Liver (tissue), 9 donors: ENCODE results near the gene UBE2S. TPM values are rescaled to one million over a fixed set of nuclear protein-coding genes. Genes with fewer than 3 reads are reported as not detected.

Experiments
- DNase-seq: peaks from one replicate; pipeline ENCODE4 v3.0.0-alpha.2; 2017; ENCODE audit warnings: low spot score
- H3K27ac ChIP-seq, 2 donors: one replicate each; pipeline ENCODE4 v1.7.0; 2013; ENCODE audit warnings: inconsistent platforms in 2 of 2, low read length in 2 of 2, control low read depth in 1 of 2, low read depth in 1 of 2, mild to moderate bottlenecking in 1 of 2
- H3K27me3 ChIP-seq, 4 donors: one replicate each; pipeline versions ENCODE4 v1.6.1 to v1.7.0; 2013; ENCODE audit warnings: low read length in 3 of 4, inconsistent platforms in 1 of 4, mild to moderate bottlenecking in 1 of 4, moderate library complexity in 1 of 4; ENCODE audit not compliant: control insufficient read depth in 4 of 4, insufficient read depth in 4 of 4
- H3K36me3 ChIP-seq, 4 donors: one replicate each; pipeline versions ENCODE4 v1.6.1 to v1.7.0; 2013; ENCODE audit warnings: low read length in 3 of 4, mild to moderate bottlenecking in 3 of 4, low read depth in 1 of 4, moderate library complexity in 1 of 4; ENCODE audit not compliant: control insufficient read depth in 4 of 4, insufficient read depth in 3 of 4
- H3K4me1 ChIP-seq, 4 donors: one replicate each; pipeline versions ENCODE4 v1.6.1 to v1.7.0; 2013; ENCODE audit warnings: low read length in 3 of 4, mild to moderate bottlenecking in 3 of 4, moderate library complexity in 1 of 4; ENCODE audit not compliant: control insufficient read depth in 4 of 4, insufficient read depth in 4 of 4
- H3K4me3 ChIP-seq, 3 donors: one replicate each; pipeline versions ENCODE4 v1.6.1 to v1.7.0; 2013; ENCODE audit warnings: low read length in 3 of 3, control low read depth in 1 of 3, low read depth in 1 of 3, mild to moderate bottlenecking in 1 of 3
- H3K9ac ChIP-seq, 2 donors: one replicate each; pipeline ENCODE4 v1.7.0; 2013; ENCODE audit warnings: low read length in 2 of 2, mild to moderate bottlenecking in 2 of 2, moderate library complexity in 2 of 2, control low read depth in 1 of 2, low read depth in 1 of 2
- H3K9me3 ChIP-seq, 4 donors: one replicate each; pipeline versions ENCODE4 v1.6.1 to v1.7.0; 2013; ENCODE audit warnings: low read length in 3 of 4; ENCODE audit not compliant: control insufficient read depth in 4 of 4
- ATF3 ChIP-seq: IDR thresholded peaks from 2 replicates; pipeline ENCODE4 v1.6.1; 2016; ENCODE audit warnings: antibody characterized with exemption
- EGR1 ChIP-seq, 2 donors: IDR thresholded peaks; 2 replicates each; pipeline ENCODE4 v1.6.1; 2016 to 2018; ENCODE audit warnings: antibody characterized with exemption in 2 of 2, low read depth in 2 of 2
- FOXA1 ChIP-seq: IDR thresholded peaks from 2 replicates; pipeline ENCODE4 v1.6.1; 2016; ENCODE audit warnings: antibody characterized with exemption
- FOXA2 ChIP-seq: IDR thresholded peaks from 2 replicates; pipeline ENCODE4 v1.6.1; 2016; ENCODE audit warnings: antibody characterized with exemption
- GABPA ChIP-seq, 2 donors: IDR thresholded peaks in 1 of 2; conservative IDR thresholded peaks in 1 of 2; 2 replicates each; pipeline ENCODE4 v1.6.1; 2016; ENCODE audit warnings: antibody characterized with exemption in 2 of 2, mild to moderate bottlenecking in 1 of 2, moderate library complexity in 1 of 2
- HNF4A ChIP-seq, 2 donors: conservative IDR thresholded peaks; 2 replicates each; pipeline ENCODE4 v1.6.1; 2016; ENCODE audit warnings: antibody characterized with exemption in 2 of 2, mild to moderate bottlenecking in 2 of 2
- HNF4G ChIP-seq: IDR thresholded peaks from 2 replicates; pipeline ENCODE4 v1.6.1; 2016; ENCODE audit warnings: antibody characterized with exemption
- JUND ChIP-seq, 2 donors: IDR thresholded peaks; 2 replicates each; pipeline ENCODE4 v1.6.1; 2016; ENCODE audit warnings: antibody characterized with exemption in 2 of 2
- RAD21 ChIP-seq, 2 donors: IDR thresholded peaks; 2 replicates each; pipeline ENCODE4 v1.6.1; 2016; ENCODE audit warnings: antibody characterized with exemption in 2 of 2, mild to moderate bottlenecking in 2 of 2
- REST ChIP-seq: IDR thresholded peaks from 2 replicates; pipeline ENCODE4 v1.6.1; 2016; ENCODE audit warnings: antibody characterized with exemption, mild to moderate bottlenecking
- RXRA ChIP-seq, 2 donors: IDR thresholded peaks; 2 replicates each; pipeline ENCODE4 v1.6.1; 2017 to 2018; ENCODE audit warnings: antibody characterized with exemption in 2 of 2, mild to moderate bottlenecking in 1 of 2
- SP1 ChIP-seq: IDR thresholded peaks from 2 replicates; pipeline ENCODE4 v1.6.1; 2018; ENCODE audit warnings: antibody characterized with exemption, mild to moderate bottlenecking
- TAF1 ChIP-seq: conservative IDR thresholded peaks from 2 replicates; pipeline ENCODE4 v1.6.1; 2016; ENCODE audit warnings: antibody characterized with exemption, mild to moderate bottlenecking
- YY1 ChIP-seq: IDR thresholded peaks from 2 replicates; pipeline ENCODE4 v1.6.1; 2016; ENCODE audit warnings: antibody characterized with exemption, mild to moderate bottlenecking
- WGBS: extraction: QIAGEN DNeasy Blood & Tissue Kit; methylation state at CpG from one replicate; pipeline ENCODE4 v1.1.7; 2013; 5-methylcytosine and 5-hydroxymethylcytosine counted together
- polyA plus RNA-seq, 2 donors: library from polyadenylated mRNA; stranded (reverse) in 1 of 2; unstranded in 1 of 2; fragments of 200-250 nt in 1 of 2; fragments of >200 nt in 1 of 2; fragmentation: Nextera tagmentation in 1 of 2; extraction: Ambion mirVana in 1 of 2; gene quantifications; one replicate each; pipeline versions ENCODE4 v1.2.1 to v1.2.3, GENCODE V29; 2013 to 2015
- total RNA-seq, 2 donors: library from RNA; depleted of rRNA; stranded (reverse); fragments of >200 nt; gene quantifications; one replicate each; pipeline ENCODE4 v1.2.3, GENCODE V29; 2014
- TF ChIP-seq, protein P1 (sequence below): fragments of 150-350 bp; IDR thresholded peaks from 2 replicates; pipeline ENCODE4 v1.5.1; 2017; ENCODE audit warnings: improper control_type of control experiment, low read depth, low read length; ENCODE audit not compliant: missing input control
- TF ChIP-seq, protein P2 (sequence below): IDR thresholded peaks from 2 replicates; pipeline ENCODE4 v1.6.1; 2016; ENCODE audit warnings: antibody characterized with exemption
- donor health status: healthy.
- donor health status: healthy.
- donor health status: healthy.
- donor health status: healthy.
- donor health status: healthy.

Gene UBE2S
- total and polyA plus RNA-seq, 4 donors, result 5.2 to 95.2 (median 6.8) TPM

DNA sequence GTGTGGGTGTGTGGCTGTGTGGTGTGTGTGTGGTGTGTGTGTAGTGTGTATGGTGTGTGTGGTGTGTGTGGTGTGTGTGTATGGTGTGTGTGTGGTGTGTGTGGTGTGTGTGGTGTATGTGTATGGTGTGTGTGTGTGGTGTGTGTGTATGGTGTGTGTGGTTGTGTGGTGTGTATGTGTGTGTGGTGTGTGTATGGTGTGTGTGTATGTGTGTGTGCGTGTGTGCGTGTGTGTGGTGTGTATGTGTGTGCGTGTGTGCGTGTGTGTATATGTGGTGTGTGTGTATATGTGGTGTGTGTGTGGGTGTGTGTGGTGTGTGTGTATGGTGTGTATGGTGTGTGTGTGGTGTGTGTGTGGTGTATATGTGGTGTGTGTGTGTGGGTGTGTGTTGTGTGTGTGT, 27.4 kb upstream of the UBE2S start:
- peaks cover 2 to 16% (median 11%) of the 10 kb centered on the region in 4 donors for H3K27me3 ChIP-seq
- WGBS, result 97% methylated on average over 4 of the region's 4 CpGs
- TF ChIP-seq RAD21 (IDR thresholded peaks at IDR 0.05) (no peak), FOXA2 (no peak), SP1 (no peak), TAF1 (no peak), HNF4G (no peak), FOXA1 (no peak), GABPA (IDR thresholded peaks at IDR 0.05 in 1 of 2, conservative IDR thresholded peaks at IDR 0.05 in 1 of 2) (no peak), REST (no peak), YY1 (no peak)
- TF ChIP-seq, protein P1, sequence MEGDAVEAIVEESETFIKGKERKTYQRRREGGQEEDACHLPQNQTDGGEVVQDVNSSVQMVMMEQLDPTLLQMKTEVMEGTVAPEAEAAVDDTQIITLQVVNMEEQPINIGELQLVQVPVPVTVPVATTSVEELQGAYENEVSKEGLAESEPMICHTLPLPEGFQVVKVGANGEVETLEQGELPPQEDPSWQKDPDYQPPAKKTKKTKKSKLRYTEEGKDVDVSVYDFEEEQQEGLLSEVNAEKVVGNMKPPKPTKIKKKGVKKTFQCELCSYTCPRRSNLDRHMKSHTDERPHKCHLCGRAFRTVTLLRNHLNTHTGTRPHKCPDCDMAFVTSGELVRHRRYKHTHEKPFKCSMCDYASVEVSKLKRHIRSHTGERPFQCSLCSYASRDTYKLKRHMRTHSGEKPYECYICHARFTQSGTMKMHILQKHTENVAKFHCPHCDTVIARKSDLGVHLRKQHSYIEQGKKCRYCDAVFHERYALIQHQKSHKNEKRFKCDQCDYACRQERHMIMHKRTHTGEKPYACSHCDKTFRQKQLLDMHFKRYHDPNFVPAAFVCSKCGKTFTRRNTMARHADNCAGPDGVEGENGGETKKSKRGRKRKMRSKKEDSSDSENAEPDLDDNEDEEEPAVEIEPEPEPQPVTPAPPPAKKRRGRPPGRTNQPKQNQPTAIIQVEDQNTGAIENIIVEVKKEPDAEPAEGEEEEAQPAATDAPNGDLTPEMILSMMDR, result no peak
- TF ChIP-seq, protein P2, sequence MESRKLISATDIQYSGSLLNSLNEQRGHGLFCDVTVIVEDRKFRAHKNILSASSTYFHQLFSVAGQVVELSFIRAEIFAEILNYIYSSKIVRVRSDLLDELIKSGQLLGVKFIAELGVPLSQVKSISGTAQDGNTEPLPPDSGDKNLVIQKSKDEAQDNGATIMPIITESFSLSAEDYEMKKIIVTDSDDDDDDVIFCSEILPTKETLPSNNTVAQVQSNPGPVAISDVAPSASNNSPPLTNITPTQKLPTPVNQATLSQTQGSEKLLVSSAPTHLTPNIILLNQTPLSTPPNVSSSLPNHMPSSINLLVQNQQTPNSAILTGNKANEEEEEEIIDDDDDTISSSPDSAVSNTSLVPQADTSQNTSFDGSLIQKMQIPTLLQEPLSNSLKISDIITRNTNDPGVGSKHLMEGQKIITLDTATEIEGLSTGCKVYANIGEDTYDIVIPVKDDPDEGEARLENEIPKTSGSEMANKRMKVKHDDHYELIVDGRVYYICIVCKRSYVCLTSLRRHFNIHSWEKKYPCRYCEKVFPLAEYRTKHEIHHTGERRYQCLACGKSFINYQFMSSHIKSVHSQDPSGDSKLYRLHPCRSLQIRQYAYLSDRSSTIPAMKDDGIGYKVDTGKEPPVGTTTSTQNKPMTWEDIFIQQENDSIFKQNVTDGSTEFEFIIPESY, result no peak

DNA sequence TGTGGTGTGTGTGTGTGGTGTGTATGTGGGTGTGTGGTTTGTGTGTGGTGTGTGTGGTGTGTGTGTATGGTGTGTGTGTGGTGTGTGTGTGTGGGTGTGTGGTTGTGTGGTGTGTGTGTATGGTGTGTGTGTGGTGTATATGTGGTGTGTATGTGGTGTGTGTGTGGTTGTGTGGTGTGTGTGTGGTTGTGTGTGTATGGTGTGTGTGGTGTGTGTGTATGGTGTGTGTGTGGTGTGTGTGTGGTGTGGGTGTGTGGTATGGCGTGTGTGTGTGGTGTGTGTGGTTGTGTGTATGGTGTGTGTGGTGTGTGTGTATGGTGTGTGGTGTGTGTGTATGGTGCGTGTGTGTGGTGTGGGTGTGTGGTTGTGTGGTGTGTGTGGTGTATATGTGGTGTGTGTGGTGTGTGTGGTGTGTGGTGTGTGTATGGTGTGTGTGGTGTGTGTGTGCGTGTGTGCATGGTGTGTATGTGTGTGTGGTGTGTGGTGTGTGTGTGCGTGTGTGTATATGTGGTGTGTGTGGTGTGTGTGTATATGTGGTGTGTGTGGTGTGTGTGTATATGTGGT, 26.9 kb upstream of the UBE2S start:
- Histone ChIP-seq H3K4me1 (no peaks in the 10 kb centered on the region), H3K27ac (no peak overlapping the region), H3K27me3 (peaks cover 2 to 16% (median 10%) of the 10 kb centered on the region in 4 donors), H3K4me3 (no peak overlapping the region), H3K9me3 (peaks cover 0 to 2% (median 0%) of the 10 kb centered on the region in 4 donors), H3K36me3 (no peaks in the 10 kb centered on the region), H3K9ac (no peak overlapping the region)
- 89% methylated on average over 4 of the region's 4 CpGs for WGBS
- DNase-seq, result no peak
- no peak for TF ChIP-seq ATF3
- no peak for TF ChIP-seq TAF1
- TF ChIP-seq FOXA2, result no peak
- no peak for TF ChIP-seq REST
- no peak for TF ChIP-seq SP1
- TF ChIP-seq, protein P2, result no peak
- no peak for TF ChIP-seq YY1
- TF ChIP-seq HNF4A (conservative IDR thresholded peaks at IDR 0.05), result no peak
- no peak for TF ChIP-seq JUND (IDR thresholded peaks at IDR 0.05)
- no peak for TF ChIP-seq EGR1 (IDR thresholded peaks at IDR 0.05; ENCODE audit: low read depth in 2 of 2)
- no peak for TF ChIP-seq RXRA (IDR thresholded peaks at IDR 0.05)
- no peak for TF ChIP-seq GABPA (IDR thresholded peaks at IDR 0.05 in 1 of 2, conservative IDR thresholded peaks at IDR 0.05 in 1 of 2)

More for the DNA sequence above, 27.4 kb upstream of the UBE2S start:
- no peak for DNase-seq
- Histone ChIP-seq H3K9me3 (peaks cover 0 to 2% (median 0%) of the 10 kb centered on the region in 4 donors), H3K4me3 (no peak overlapping the region), H3K36me3 (no peaks in the 10 kb centered on the region), H3K4me1 (no peaks in the 10 kb centered on the region), H3K9ac (no peak overlapping the region), H3K27ac (no peak overlapping the region)
